ENCODE measurements around the gene SNAPC5.
"Not testable (repeated sequence)": the region's sequence is repeated elsewhere in the genome, so short reads cannot be mapped to it uniquely, and the experiment has no call there.

Gene SNAPC5, protein sequence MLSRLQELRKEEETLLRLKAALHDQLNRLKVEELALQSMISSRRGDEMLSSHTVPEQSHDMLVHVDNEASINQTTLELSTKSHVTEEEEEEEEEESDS
- total RNA-seq, result 24.1 to 31.0 (median 29.2) reads per million in 4 experiments

DNA sequence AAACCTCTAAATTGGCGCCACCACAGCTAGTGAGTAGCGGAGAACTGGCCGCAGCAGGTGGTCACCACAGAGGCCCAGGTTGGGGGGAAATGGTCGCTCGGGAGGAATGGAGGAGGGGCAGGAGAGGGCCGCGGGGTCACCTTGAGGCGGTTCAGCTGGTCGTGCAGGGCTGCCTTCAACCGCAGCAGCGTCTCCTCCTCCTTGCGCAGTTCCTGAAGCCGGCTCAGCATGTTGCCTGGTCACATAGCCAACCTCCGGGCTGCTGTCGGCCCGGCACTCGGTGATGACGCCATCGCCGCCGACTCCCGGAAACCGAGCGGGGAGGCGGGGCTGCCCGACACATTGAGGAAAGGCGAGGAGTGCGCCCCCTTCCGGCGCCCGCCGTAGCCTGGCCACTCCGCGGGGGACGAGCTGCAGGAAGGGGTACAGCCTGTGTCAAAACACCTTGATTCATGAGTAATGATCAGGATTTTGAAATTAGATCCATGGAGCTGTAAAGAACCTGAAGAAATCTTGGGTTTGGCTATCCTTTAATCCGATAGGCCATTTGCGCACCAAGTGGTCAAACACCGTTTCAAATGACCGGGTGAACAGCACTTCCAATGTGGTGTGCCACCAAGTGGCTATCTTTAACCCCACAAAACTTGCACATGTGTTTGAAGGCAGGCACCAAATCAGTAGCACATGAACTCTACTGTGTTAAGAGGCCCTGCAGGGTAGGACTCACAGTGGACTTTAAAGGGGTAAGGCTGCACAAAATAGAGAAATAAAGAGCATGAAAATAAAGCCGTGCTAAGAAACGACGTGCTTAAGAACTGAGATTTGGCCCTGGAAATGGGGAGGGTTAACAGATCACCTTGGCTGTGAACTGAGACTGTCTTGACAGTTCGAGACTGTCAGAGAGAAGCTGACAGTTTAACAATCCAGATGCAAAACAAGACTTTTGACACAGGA lies at the start of gene SNAPC5:
Gene SNAPC5, minus strand, starts transcription at position 261 of the 954 bp plus-strand sequence. Its CDS starts 31 bp downstream, at position 230.
- peak; percentile 95 for DNase-seq

DNA sequence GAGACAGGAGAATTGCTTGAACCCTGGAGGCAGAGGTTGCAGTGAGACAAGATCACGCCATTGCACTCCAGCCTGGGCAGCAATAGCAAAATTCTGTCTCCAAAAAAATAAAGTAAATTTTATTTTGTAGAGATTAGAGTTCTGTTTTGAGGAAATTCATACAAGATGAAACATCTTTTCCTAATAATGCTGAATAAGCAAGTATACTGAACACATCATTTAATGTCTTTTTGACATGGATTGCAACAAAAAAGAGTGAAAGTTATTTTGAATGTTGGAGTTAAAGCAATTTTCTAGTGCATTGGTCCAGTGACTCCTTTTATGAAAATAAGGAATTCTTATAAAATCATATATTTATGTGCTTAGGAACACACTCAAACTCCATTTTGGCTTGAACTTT lies 47.7 kb upstream of the SNAPC5 start:
- DNase-seq, result no peak

DNA sequence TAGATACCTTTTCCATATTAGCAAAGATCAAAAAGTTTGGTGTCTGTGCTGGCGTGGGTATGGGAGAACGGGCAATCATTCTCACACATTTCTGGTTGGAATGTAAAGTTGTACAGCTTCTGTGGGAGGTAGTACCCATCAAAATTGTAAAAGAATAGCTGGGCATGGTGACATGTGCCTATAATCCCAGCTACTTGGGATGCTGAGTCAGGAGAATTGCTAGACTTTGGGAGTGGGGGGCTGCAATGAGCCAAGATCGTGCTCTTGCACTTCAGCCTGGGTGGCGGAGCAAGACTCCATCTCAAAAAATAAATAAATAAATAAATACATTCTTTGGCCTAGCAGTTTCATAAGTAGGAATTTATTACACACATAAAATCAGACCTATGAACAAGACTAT lies 45.3 kb upstream of the SNAPC5 start:
- DNase-seq, result no peak

DNA sequence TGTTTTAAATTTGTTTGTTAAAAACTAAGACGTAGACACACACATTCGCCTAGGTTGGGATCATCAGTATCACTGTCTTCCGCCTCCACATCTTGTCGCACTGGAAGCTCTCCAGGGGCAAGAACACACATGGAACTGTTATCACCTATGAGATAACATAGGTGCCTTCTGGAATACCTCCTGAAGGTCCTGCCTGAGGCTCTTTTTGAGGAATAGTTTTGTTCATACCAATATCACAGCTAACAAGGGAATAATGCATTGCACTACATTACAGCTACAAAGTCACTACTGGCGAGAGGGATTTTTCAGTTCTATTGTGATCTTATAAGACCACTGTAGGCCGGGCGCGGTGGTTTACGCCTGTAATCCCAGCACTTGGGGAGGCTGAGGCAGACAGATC lies 37.5 kb upstream of the SNAPC5 start:
- no peak for DNase-seq

DNA sequence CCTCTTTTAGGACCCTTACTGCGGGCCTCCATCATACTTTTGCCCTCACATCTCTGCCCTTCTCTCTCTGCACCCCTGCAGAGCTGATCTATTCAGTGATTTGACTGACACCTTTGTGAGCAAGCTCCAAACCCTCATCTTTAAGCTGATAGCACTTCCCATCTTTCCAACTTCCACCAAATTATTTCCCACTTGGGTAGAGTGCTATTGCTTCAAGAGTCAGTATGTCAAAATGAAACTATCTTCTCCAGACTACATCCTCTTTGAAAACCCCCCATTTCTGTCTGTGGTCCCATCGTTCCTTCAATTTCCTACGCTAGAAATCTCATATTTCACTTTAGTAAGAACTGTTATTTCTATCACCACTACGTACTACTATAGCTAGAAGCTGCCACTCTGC lies 27.3 kb upstream of the SNAPC5 start:
- DNase-seq, result no peak

DNA sequence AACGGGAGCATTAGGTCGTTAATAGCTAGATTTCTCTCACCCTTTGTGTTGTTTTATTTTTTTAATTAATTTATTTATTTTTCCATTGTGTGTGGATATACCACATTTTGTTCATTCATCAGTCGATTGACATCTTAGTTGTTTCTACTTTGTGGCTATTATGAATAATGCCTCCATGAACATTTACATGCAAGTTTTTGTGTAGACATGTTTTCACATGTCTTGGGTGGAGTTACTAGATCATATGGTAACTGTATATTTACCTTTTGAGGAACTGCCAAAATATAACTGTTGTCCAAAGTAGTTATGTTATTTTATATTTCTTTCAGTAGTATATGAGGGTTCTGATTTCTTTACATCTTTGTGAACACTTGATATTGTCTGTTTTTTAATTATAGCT lies 26.4 kb upstream of the SNAPC5 start:
- no peak for DNase-seq

DNA sequence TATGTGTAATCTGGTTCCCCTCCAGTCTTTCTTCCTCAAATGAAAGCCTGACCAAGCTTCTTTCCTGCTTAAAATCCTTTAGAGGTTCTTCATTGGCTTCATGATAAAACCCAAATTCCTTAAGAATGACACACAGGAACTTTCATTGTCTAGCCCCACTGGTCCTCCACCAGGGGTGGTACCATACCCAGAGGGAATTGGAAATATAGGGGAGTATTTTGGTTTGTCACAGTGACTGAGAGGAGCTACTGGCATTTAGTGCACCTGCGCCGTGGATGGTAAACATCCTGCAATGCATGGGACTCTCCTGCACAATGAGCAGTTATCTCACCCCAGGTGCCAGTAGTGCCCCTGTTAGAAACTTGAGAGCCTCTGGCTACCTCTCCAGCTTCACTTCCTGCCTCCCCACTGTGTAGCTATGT lies 18.4 kb upstream of the SNAPC5 start:
- no peak for DNase-seq

DNA sequence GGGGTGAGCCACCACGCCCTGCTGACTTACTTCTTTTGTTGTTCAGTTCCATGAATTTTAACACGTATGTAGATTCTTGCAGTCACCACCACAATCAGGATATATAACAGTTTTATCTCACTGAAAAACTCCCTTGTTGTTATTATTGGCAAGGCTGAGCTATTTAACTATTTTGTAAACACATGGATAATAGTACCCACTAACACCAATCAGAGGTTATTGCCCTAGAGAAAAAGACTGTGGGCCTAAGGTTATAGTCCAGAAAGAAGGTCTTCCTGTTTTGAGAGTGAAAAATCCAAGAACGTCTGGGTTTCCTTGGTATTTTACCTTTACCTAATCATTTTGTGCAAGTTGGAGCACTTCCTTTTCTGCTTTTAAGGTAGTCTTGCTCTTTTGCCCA lies 17.0 kb upstream of the SNAPC5 start:
- no peak for DNase-seq

DNA sequence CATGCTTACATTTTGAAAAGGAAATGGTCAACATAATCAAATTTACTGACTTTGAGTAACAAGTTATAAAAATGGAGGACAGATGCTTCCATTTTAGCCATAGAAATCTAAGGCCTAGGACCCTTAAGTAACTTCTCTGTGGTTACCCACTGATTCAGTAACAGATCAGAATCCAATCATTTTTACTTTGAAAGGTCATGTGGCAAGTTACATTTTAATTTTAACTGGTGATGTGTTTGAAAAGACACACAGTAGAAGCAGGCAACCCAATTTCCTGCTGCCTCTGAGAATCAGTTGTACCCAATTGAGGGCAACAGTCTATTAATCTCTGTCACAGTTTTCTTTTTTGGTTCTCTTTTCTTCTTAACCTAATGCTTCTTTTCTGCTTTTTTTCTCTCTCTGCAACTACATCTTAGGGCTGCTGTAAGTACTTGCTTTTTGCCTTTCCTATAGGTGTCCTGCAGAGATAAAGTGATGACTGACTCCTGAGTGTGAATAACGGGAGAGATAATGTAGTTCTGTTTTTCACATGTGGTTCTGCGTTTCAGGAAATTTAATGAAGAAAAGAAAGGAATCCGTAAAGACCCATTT lies 10.8 kb upstream of the SNAPC5 start:
- no peak for DNase-seq

DNA sequence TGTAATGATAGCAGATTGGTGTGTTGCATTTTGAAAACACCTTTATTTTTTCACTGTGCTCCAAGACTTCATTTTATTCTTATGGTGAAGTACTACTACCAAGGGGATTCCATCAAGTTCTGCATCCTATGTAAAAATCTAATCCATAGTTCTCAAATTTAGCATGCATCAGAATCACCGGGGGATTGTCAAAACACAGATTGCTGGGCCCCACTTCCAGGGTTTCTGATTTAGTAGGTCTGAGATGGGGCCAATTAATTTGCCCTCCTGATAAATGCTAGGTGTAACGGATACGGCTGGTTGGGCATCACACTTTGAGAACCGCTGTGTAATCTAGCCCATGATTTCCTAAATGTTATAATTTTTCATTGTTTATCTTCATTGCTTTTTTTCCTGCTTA lies 8.3 kb upstream of the SNAPC5 start:
- no peak for DNase-seq

DNA sequence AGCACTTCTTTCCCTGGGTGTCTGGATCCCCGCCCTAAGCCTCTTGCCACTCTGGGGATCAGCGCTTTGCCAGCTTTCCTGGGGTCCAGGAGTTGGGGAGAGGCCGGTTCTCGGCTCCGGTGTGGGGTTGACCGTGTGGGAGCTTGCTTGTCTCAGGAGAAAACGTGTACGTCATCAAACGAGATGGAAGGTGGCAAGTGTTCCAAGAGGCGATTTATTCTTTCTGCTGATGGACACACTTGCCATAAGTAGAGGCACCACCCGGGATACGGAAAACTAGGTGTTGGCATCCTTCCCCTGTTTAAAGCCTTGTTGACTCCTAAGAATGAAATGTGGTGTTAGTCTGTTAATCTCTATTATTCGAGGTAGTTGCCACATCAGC lies 7.9 kb upstream of the SNAPC5 start:
- DNase-seq, result no peak

DNA sequence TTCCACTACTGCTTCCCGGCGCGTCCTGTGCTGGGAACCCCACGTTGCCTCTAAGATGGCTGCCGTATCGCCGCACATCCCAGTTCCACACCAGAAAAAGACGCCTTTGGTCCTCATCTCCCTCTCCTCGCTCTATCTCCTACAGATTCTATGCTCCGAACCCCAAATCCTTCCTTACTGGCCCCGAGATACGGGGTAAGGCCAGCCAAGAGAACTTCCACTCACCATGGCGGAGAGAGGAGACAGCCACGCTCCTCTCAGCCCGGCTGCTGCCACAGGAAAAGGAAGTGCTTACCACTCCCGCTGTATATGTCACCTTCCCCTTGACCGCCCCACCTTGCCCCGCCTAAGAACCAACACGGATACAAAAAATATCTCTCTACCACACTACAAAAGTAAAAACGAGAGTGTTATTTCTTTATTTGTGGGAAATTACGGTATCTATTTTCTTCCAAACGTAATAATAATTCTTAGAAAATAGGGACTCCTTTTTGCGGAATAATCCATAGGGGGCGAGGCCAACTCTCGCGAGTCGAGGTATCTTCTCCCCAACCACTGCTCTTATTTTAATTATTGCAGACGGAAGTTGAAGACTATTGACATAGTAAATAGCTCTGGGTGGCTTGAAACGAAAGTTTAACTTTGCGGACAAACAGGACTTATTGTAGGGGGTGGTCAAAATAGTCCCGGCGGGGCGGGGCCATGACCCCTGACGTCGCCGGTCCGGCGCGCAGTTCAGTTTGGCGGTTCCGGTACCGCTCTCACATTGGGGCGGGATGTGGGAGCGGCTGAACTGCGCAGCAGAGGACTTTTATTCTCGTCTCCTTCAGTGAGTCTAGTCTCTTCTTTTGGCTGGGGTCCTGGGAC lies 7.2 kb upstream of the SNAPC5 start, which contains the start of the genes RPL4 and ZWILCH:
Gene RPL4, minus strand, starts transcription at position 293 of the 867 bp plus-strand sequence. Its CDS starts 65 bp downstream, at position 228.
Gene ZWILCH, plus strand, starts transcription at position 764 of the 867 bp plus-strand sequence. Its CDS starts 13 bp downstream, at position 777.
- peak; percentile 69 for DNase-seq

DNA sequence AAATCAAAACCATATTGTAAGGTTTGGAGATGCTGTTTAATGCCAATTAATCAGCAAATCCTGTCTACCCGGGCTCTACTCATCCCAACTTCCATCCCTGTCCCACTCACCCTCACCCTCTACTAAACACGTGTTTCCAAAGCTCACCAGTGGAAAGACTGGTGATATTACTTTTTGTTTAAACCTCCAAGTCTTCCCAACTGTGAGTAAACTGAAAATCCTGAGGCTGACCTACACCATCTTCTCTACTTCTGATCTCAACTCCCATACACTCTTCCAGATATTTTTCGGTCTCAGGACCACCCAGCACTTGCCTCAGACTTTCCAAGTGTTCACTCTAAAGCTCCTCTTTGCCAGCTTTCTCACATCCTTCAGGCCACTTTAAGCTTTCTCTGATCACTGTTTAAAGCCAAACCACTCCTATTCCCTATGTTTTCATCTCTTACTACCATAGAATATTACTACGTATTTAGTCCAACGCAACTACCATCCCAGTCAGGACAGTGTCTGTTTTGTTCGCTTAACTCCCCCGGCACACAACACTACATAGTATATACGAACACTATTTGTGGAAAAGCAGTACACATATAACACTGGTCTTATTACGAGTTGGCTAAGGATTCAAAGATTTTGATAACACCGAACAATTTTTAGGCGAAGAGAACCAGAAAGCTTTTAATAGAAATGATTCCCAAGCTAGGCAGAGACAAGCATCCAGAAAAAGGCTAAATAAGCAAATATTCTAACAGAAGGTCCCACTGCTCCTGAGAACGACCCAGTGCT lies 6.4 kb upstream of the SNAPC5 start:
- DNase-seq, result no peak

DNA sequence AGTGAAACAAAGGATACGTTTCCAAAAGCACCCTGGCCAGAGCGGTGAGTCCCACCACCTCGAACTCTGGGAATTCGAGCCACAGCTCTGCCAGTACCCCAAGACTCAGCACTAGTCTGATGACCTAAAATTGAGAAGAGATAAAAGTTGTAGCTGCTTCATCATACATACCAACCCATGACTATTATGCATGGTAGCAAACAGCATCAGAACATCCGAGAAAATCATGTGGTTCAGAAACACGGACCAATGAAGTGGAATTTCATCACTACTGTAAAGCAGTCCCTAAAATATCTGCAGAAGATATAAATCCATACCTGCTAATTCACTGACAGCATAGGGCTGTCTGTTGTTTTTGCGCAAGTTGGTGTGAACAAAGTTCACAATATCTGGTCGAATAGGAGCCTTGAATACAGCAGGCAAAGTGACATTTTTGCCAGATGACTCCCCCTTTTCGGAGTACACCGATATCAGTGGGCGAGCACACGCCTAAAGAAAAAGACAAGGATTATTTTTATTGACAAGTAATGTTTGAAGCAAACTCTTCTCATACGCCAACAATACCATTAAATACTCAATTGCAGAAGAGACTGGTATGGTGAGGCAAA lies 5.6 kb upstream of the SNAPC5 start:
- DNase-seq, result not testable (repeated sequence)

DNA sequence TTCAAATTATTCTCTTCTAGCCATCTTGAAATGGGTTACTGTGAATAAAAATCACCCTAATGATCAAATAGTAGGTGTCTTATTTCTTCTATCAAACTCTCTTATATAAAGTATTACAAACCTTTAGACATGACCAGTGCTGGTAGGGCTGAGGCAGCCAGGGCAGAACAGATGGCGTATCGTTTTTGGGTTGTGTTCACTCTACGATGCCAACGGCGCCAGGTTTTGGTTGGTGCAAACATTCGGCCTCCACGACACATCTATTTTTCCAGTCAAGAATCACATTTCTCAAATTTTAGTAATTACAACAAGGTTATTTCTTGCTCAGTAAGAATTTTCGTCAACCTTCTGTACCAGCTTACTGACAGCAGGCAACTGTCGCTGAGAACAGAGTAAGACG lies 4.9 kb upstream of the SNAPC5 start:
- DNase-seq, result no peak

DNA sequence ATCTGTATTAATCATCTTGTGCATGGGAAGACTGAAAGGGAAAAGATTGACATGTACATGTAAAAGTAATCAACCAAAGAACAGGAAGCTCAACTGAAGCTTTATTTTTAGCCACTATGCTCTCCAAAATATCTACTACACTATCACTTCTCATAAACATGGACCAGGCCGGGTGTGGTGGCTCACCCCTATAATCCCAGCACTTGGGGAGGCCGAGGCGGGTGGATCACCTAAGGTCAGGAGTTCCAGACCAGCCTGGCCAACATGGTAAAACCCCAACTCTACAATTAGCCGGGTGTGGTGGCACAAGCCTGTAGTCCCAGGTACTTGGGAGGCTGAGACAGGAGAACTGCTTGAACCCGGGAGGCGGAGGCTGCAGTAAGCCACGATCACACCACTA lies 2.8 kb upstream of the SNAPC5 start:
- not testable (repeated sequence) for DNase-seq

DNA sequence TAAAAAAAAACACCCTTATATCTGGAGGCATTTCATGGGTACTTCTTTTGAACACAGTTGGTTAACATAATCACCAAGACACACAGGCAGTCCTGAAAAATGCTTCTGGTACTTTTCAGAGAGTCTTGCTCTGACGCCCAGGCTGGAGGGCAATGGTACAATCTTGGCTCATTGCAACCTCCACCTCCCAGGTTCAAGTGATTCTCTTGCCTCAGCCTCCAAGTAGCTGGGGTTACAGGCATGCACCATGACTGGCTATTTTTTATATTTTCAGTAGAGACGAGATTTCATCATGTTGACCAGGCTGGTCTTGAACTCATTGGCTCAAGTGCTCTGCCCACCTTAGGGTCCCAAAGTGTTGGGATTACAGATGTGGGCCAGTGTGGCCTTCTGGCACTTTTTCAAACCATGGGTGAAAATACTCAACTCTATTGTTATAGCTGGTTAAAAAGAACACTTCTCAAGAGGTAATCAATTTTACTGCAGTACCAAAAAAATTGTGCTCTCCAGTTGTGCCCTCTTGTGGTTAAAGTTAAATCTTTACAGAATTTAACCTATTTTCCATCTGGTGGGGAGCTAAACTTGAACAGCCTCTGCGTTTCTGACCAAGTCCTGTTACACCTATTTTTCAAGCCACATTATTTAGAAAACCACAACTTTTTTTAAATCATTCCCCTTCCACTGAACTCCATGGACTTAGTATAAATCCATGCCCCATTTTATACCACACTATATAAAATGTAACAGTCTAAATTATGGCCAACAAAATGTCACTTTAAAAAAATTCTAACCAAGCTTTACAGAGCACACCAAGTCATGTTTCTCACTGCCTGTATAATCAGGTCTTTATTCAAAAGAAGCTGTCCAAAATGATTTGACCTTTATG lies 1.2 kb upstream of the SNAPC5 start:
- DNase-seq, result no peak

DNA sequence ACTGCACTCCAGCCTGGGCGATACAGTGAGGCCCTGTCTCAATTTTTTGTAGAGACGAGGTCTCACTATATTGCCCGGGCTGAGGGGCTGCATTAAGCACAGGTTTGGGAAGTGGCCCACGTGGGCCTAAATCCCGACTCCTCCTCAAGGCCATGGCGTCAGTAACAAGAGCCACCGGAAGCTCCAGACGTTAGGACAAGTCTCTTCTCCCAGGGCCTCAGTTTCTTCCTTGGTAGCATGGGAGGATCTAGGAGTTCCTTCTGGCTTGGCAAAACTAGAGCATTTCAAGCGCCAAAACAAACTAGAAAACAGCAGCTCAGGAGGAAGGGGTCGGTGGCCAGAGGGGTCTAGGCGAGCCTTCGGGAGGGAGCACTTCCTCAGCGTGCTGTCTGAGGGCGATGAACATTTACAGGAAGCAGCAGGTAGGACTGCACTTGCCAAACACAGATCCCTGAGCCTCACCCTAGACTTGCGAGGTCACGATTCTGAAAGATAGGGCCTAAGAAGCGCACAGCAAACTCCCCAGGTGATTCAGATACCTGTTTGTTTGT lies 536 bp downstream of the SNAPC5 start:
- no peak for DNase-seq

DNA sequence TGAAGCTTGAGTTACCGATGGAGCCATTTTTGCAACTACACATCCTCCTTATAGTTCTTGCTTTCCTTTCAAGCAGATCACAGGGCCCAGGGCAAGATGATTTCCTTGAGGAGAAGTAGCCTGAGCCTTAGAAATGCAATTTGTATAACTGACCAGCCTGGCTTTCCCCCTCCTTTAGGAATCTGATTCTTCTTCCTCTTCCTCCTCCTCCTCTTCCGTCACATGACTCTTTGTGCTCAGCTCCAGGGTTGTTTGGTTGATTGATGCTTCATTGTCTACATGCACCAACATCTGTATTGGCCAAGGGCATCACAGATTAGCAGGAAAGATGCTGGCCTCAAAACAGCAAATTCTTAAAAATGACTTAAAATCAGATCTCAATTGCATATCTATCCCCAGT lies 3.3 kb downstream of the SNAPC5 start:
- DNase-seq, result no peak

DNA sequence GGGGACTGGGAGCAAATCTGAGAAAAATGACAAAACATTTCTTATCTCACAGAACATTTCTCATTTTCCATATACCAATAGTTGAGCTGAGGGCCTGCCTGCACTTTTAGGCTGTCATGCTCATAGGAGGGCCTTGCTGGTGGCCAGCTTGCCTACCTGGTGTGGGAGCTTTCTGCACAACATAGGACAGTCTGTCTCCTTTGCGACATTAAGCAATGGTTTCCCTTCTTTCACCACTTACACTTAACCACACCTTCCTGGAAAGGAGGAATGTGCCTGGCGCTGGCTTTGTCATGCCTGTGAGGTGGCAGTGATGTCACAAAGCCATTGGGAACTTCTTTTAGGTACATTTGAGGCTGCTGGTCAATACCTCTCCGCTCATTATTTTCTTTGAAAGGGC lies 5.7 kb downstream of the SNAPC5 start:
- DNase-seq, result no peak

Measured in effector CD8-positive, alpha-beta T cell (primary cell).